Endothelial cell of umbilical vein (primary cell): ENCODE data around the gene TOP3A.

Experiments used
- EZH2 ChIP-seq: IDR thresholded peaks from 2 replicates; pipeline ENCODE4 v1.6.1; 2012; ENCODE audit warnings: borderline replicate concordance, low read depth, mild to moderate bottlenecking, moderate library complexity, low read length, inconsistent platforms; ENCODE audit not compliant: severe bottlenecking
- FOS ChIP-seq: IDR thresholded peaks from 2 replicates; pipeline ENCODE4 v1.6.1; 2011; ENCODE audit warnings: mild to moderate bottlenecking, low read length, moderate library complexity, borderline replicate concordance; ENCODE audit not compliant: insufficient read depth
- GATA2 ChIP-seq: IDR thresholded peaks from 2 replicates; pipeline ENCODE4 v1.7.0; 2011; ENCODE audit warnings: low read depth, mild to moderate bottlenecking, moderate library complexity, mixed read lengths, low read length; ENCODE audit not compliant: insufficient read length, insufficient read depth
- JUN ChIP-seq: IDR thresholded peaks from 2 replicates; pipeline ENCODE4 v1.6.1; 2011; ENCODE audit warnings: borderline replicate concordance, low read depth; ENCODE audit not compliant: insufficient read length, insufficient read depth
- POLR2A ChIP-seq: IDR thresholded peaks from 2 replicates; pipeline ENCODE4 v1.6.1; 2012; ENCODE audit warnings: low read depth, mild to moderate bottlenecking, control low read depth, low read length
- POLR2AphosphoS5 ChIP-seq: IDR thresholded peaks from 2 replicates; pipeline ENCODE4 v1.6.1; 2012; ENCODE audit warnings: low read depth, mild to moderate bottlenecking, control low read depth, low read length, moderate library complexity; ENCODE audit not compliant: insufficient read depth
- TF ChIP-seq, protein P1 (sequence below), 2 donors: IDR thresholded peaks; 1 replicate in 1 of 2; 2 replicates in 1 of 2; pipeline ENCODE4 v1.5.1; 2011; ENCODE audit warnings: low read length in 2 of 2, mild to moderate bottlenecking in 2 of 2, moderate library complexity in 2 of 2, control low read depth in 1 of 2, inconsistent platforms in 1 of 2, low read depth in 1 of 2; ENCODE audit not compliant: insufficient read depth in 1 of 2; ENCODE audit errors: extremely low read depth in 1 of 2

GRCh38 chr17:18228176-18228682 is 86.6 kb downstream of the TOP3A start:
- TF ChIP-seq, protein P1, sequence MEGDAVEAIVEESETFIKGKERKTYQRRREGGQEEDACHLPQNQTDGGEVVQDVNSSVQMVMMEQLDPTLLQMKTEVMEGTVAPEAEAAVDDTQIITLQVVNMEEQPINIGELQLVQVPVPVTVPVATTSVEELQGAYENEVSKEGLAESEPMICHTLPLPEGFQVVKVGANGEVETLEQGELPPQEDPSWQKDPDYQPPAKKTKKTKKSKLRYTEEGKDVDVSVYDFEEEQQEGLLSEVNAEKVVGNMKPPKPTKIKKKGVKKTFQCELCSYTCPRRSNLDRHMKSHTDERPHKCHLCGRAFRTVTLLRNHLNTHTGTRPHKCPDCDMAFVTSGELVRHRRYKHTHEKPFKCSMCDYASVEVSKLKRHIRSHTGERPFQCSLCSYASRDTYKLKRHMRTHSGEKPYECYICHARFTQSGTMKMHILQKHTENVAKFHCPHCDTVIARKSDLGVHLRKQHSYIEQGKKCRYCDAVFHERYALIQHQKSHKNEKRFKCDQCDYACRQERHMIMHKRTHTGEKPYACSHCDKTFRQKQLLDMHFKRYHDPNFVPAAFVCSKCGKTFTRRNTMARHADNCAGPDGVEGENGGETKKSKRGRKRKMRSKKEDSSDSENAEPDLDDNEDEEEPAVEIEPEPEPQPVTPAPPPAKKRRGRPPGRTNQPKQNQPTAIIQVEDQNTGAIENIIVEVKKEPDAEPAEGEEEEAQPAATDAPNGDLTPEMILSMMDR (IDR thresholded peaks at IDR 0.05; ENCODE audit: extremely low read depth in 1 of 2, insufficient read depth in 1 of 2, low read depth in 1 of 2, low read length in 2 of 2), result no peak
- no peak for TF ChIP-seq POLR2AphosphoS5
- TF ChIP-seq POLR2A, result no peak
- TF ChIP-seq GATA2, result no peak
- TF ChIP-seq JUN, result no peak
- TF ChIP-seq EZH2, result no peak
- TF ChIP-seq FOS, result no peak
